ENCODE data around the gene KCNN3. TPM values are rescaled to one million over a fixed set of nuclear protein-coding genes. Genes with fewer than 3 reads are reported as not detected.

The KCNN3 gene
- total RNA-seq, 2 experiments from 2014 or later = 0.02 to 0.04 TPM

- H3K9me3 Mint-ChIP-seq = no peaks in the 10 kb centered on the region
- H3K4me1 Mint-ChIP-seq = no peaks in the 10 kb centered on the region
- no peak for DNase-seq
- no peaks in the 10 kb centered on the region for H3K27me3 Mint-ChIP-seq
- H3K27ac Mint-ChIP-seq = no peak overlapping the region
- H3K36me3 Mint-ChIP-seq = no peaks in the 10 kb centered on the region
- no peak overlapping the region for H3K4me3 Mint-ChIP-seq
Observed at GRCh38 chr1:154843636-154844296, 26.3 kb downstream of the KCNN3 start.

GRCh38 chr1:154842635-154843034 lies 27.4 kb downstream of the KCNN3 start:
- H3K27ac Mint-ChIP-seq = no peak overlapping the region
- no peak overlapping the region for H3K4me3 Mint-ChIP-seq
- no peaks in the 10 kb centered on the region for H3K4me1 Mint-ChIP-seq
- no peaks in the 10 kb centered on the region for H3K27me3 Mint-ChIP-seq
- DNase-seq = no peak
- no peaks in the 10 kb centered on the region for H3K9me3 Mint-ChIP-seq
- H3K36me3 Mint-ChIP-seq = no peaks in the 10 kb centered on the region

- DNase-seq = no peak
- Mint-ChIP-seq H3K36me3 (no peaks in the 10 kb centered on the region), H3K27me3 (no peaks in the 10 kb centered on the region), H3K4me1 (no peaks in the 10 kb centered on the region), H3K27ac (no peak overlapping the region), H3K4me3 (no peak overlapping the region), H3K9me3 (no peaks in the 10 kb centered on the region)
Observed at GRCh38 chr1:154841384-154841783, 28.7 kb downstream of the KCNN3 start.

GRCh38 chr1:154840269-154841176 lies 29.6 kb downstream of the KCNN3 start:
- H3K27ac Mint-ChIP-seq = no peak overlapping the region
- no peaks in the 10 kb centered on the region for H3K4me1 Mint-ChIP-seq
- no peaks in the 10 kb centered on the region for H3K36me3 Mint-ChIP-seq
- H3K9me3 Mint-ChIP-seq = no peaks in the 10 kb centered on the region
- no peaks in the 10 kb centered on the region for H3K27me3 Mint-ChIP-seq
- DNase-seq = no peak
- no peak overlapping the region for H3K4me3 Mint-ChIP-seq

GRCh38 chr1:154839691-154840090 lies 30.4 kb downstream of the KCNN3 start:
- Mint-ChIP-seq H3K9me3 (no peaks in the 10 kb centered on the region), H3K4me1 (no peaks in the 10 kb centered on the region), H3K27me3 (no peaks in the 10 kb centered on the region), H3K4me3 (no peak overlapping the region), H3K27ac (no peak overlapping the region), H3K36me3 (no peaks in the 10 kb centered on the region)
- DNase-seq = no peak

- Mint-ChIP-seq H3K27ac (no peak overlapping the region), H3K36me3 (no peaks in the 10 kb centered on the region), H3K27me3 (no peaks in the 10 kb centered on the region), H3K4me3 (no peak overlapping the region), H3K9me3 (no peaks in the 10 kb centered on the region), H3K4me1 (no peaks in the 10 kb centered on the region)
- DNase-seq = no peak
Observed at GRCh38 chr1:154838988-154839387, 31.1 kb downstream of the KCNN3 start.

- no peak overlapping the region for H3K27ac Mint-ChIP-seq
- no peaks in the 10 kb centered on the region for H3K36me3 Mint-ChIP-seq
- no peak overlapping the region for H3K4me3 Mint-ChIP-seq
- no peaks in the 10 kb centered on the region for H3K27me3 Mint-ChIP-seq
- no peaks in the 10 kb centered on the region for H3K9me3 Mint-ChIP-seq
- no peak for DNase-seq
- no peaks in the 10 kb centered on the region for H3K4me1 Mint-ChIP-seq
Observed at GRCh38 chr1:154838461-154838860, 31.6 kb downstream of the KCNN3 start.

GRCh38 chr1:154837672-154838171 lies 32.4 kb downstream of the KCNN3 start:
- H3K9me3 Mint-ChIP-seq = no peaks in the 10 kb centered on the region
- H3K27ac Mint-ChIP-seq = no peak overlapping the region
- H3K4me1 Mint-ChIP-seq = no peaks in the 10 kb centered on the region
- no peak overlapping the region for H3K4me3 Mint-ChIP-seq
- no peaks in the 10 kb centered on the region for H3K27me3 Mint-ChIP-seq
- no peak for DNase-seq
- no peaks in the 10 kb centered on the region for H3K36me3 Mint-ChIP-seq

GRCh38 chr1:154837034-154837671 lies 32.9 kb downstream of the KCNN3 start:
- Mint-ChIP-seq H3K27me3 (no peaks in the 10 kb centered on the region), H3K4me1 (no peaks in the 10 kb centered on the region), H3K9me3 (no peaks in the 10 kb centered on the region), H3K36me3 (no peaks in the 10 kb centered on the region), H3K4me3 (no peak overlapping the region), H3K27ac (no peak overlapping the region)
- DNase-seq = no peak

GRCh38 chr1:154835531-154836324 lies 34.4 kb downstream of the KCNN3 start:
- no peaks in the 10 kb centered on the region for H3K9me3 Mint-ChIP-seq
- H3K27me3 Mint-ChIP-seq = no peaks in the 10 kb centered on the region
- H3K4me1 Mint-ChIP-seq = no peaks in the 10 kb centered on the region
- no peak for DNase-seq
- no peaks in the 10 kb centered on the region for H3K36me3 Mint-ChIP-seq
- no peak overlapping the region for H3K4me3 Mint-ChIP-seq
- H3K27ac Mint-ChIP-seq = no peak overlapping the region

GRCh38 chr1:154833841-154834240 lies 36.2 kb downstream of the KCNN3 start:
- H3K27ac Mint-ChIP-seq = no peak overlapping the region

GRCh38 chr1:154833209-154833608 lies 36.9 kb downstream of the KCNN3 start:
- Mint-ChIP-seq H3K4me1 (no peaks in the 10 kb centered on the region), H3K27me3 (no peaks in the 10 kb centered on the region), H3K9me3 (no peaks in the 10 kb centered on the region), H3K36me3 (no peaks in the 10 kb centered on the region), H3K4me3 (no peak overlapping the region), H3K27ac (no peak overlapping the region)
- DNase-seq = no peak

More at GRCh38 chr1:154833841-154834240, 36.2 kb downstream of the KCNN3 start:
- no peaks in the 10 kb centered on the region for H3K36me3 Mint-ChIP-seq
- no peaks in the 10 kb centered on the region for H3K4me1 Mint-ChIP-seq
- DNase-seq = no peak
- H3K27me3 Mint-ChIP-seq = no peaks in the 10 kb centered on the region
- no peaks in the 10 kb centered on the region for H3K9me3 Mint-ChIP-seq
- H3K4me3 Mint-ChIP-seq = no peak overlapping the region

- H3K27me3 Mint-ChIP-seq = no peaks in the 10 kb centered on the region
- H3K9me3 Mint-ChIP-seq = no peaks in the 10 kb centered on the region
- no peaks in the 10 kb centered on the region for H3K36me3 Mint-ChIP-seq
- no peak overlapping the region for H3K4me3 Mint-ChIP-seq
- no peak overlapping the region for H3K27ac Mint-ChIP-seq
- H3K4me1 Mint-ChIP-seq = no peaks in the 10 kb centered on the region
- DNase-seq = no peak
Observed at GRCh38 chr1:154832384-154832783, 37.7 kb downstream of the KCNN3 start.

- Mint-ChIP-seq H3K4me3 (no peak overlapping the region), H3K36me3 (no peaks in the 10 kb centered on the region), H3K9me3 (no peaks in the 10 kb centered on the region), H3K4me1 (no peaks in the 10 kb centered on the region), H3K27me3 (no peaks in the 10 kb centered on the region), H3K27ac (no peak overlapping the region)
- DNase-seq = no peak
Observed at GRCh38 chr1:154831462-154831861, 38.6 kb downstream of the KCNN3 start.
